Adipocyte (in vitro differentiated cells): Measurements from ENCODE around the gene CCDC88C.

Source experiments
- DNase-seq: peaks from one replicate; pipeline ENCODE4 v3.0.0-alpha.2; 2015; ENCODE audit warnings: low read depth
- H3K27me3 ChIP-seq: replicated peaks from 2 replicates; pipeline ENCODE4 v1.7.0; 2013; ENCODE audit warnings: mild to moderate bottlenecking, low read length, moderate library complexity; ENCODE audit not compliant: control insufficient read depth, insufficient read depth
- H3K36me3 ChIP-seq: 2 replicates; pipeline ENCODE4 v1.7.0; 2013; ENCODE audit warnings: low read length, mild to moderate bottlenecking, moderate library complexity; ENCODE audit not compliant: control insufficient read depth, insufficient read depth, severe bottlenecking
- H3K4me1 ChIP-seq: 2 replicates; pipeline ENCODE4 v1.7.0; 2013; ENCODE audit warnings: mild to moderate bottlenecking, low read length, moderate library complexity; ENCODE audit not compliant: control insufficient read depth, insufficient read depth
- H3K4me3 ChIP-seq: 2 replicates; pipeline ENCODE4 v1.7.0; 2013; ENCODE audit warnings: mild to moderate bottlenecking, low read length, moderate library complexity
- H3K9ac ChIP-seq: 2 replicates; pipeline ENCODE4 v1.7.0; 2013; ENCODE audit warnings: mild to moderate bottlenecking, low read length, moderate library complexity
- H3K9me3 ChIP-seq: 2 replicates; pipeline ENCODE4 v1.7.0; 2013; ENCODE audit warnings: mild to moderate bottlenecking, low read length, moderate library complexity; ENCODE audit not compliant: control insufficient read depth

The CCDC88C gene

DNA sequence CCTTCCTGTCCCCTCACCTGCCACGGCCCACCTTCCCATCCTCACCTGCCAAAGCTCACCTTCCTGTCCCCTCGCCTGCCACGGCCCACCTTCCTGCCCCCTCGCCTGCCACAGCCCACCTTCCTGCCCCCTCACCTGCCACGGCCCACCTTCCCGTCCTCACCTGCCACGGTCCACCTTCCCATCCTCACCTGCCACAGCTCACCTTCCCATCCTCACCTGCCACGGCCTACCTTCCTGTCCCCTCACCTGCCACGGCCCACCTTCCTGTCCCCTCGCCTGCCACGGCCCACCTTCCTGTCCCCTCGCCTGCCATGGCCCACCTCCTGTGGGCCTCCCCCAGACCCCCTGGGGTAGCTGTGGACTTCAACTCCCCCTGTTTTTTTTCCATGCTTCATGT is 124.3 kb downstream of the CCDC88C start:
- H3K4me1 ChIP-seq, result no peaks in the 10 kb centered on the region
- no peaks in the 10 kb centered on the region for H3K9me3 ChIP-seq
- no peak for DNase-seq
- H3K4me3 ChIP-seq, result no peak overlapping the region
- no peaks in the 10 kb centered on the region for H3K36me3 ChIP-seq
- peaks cover 36% of the 10 kb centered on the region for H3K27me3 ChIP-seq
- no peak overlapping the region for H3K9ac ChIP-seq

DNA sequence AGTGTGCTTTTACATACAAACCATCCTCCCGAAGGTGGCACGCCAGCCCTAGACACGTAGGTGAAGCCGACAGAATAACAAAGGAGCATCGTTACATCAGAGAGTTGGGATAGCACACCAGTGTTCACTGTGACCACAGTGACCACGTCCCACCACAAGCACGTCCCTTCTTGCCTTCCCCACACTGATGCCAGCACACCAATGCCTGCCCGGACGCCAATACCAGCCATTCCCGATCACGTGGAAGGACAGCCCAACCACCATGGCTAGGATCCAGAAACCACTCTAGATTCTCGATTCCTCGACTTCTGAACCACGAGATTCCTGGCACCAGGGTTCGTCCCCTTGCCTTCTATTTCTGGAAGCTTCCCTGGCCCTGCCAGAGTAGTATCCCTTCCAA is 125.1 kb downstream of the CCDC88C start:
- Histone ChIP-seq H3K4me1 (no peaks in the 10 kb centered on the region), H3K4me3 (no peak overlapping the region), H3K9me3 (no peaks in the 10 kb centered on the region), H3K27me3 (peaks cover 36% of the 10 kb centered on the region), H3K9ac (no peak overlapping the region), H3K36me3 (no peaks in the 10 kb centered on the region)
- no peak for DNase-seq

DNA sequence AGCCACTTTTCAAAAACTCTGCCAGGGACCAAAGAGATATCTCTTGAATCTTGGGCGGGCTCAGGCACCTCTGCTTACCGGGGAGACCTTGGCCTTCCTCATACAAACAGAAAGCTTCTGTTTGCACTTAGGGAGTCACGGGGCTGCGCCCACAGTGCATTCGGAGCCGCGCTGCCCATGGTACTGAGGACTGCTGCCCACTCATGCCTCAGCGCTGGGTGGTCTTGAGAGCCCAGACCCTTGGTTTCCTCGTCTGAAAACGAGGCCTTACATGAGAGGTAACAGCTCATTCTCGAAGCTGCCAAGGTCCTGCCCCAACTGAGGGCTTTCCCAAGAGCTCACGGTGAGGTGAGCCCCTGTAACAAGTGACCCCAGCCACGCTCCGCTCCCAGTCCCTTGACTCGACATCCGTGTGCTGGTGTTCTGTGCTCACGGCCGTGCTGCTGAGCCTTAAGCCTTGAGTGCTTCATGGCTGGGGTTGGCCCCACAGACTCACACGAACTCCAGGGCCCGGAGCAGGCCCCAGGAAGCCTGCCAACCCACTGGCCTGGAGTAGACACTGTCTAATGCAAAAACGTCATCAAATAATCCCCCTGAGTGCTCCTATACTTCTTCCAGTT is 125.7 kb downstream of the CCDC88C start:
- Histone ChIP-seq H3K4me3 (no peak overlapping the region), H3K27me3 (peaks cover 36% of the 10 kb centered on the region), H3K9me3 (no peaks in the 10 kb centered on the region), H3K36me3 (no peaks in the 10 kb centered on the region), H3K9ac (no peak overlapping the region), H3K4me1 (no peaks in the 10 kb centered on the region)
- DNase-seq, result no peak

DNA sequence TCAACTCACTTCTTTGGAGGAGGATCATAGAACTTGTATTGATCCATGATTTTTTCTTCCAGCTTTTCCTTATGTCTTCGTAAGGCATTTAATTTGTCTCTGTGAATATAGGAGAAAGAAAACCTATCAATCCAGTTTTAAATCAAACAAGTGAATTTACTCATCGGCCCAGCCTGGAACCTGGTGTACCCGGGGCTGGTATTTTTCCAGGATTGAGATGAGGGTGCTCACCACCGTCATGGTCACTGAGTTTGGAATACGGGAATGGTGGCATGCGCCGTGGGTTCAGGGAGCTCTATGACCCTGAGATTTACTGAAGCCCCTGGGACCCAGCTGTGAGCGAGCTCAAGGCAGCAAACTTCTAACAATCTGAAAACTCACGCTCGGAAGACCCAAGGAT is 126.6 kb downstream of the CCDC88C start:
- Histone ChIP-seq H3K36me3 (no peaks in the 10 kb centered on the region), H3K9me3 (no peaks in the 10 kb centered on the region), H3K4me1 (no peaks in the 10 kb centered on the region), H3K9ac (no peak overlapping the region), H3K27me3 (peaks cover 27% of the 10 kb centered on the region), H3K4me3 (no peak overlapping the region)
- no peak for DNase-seq

DNA sequence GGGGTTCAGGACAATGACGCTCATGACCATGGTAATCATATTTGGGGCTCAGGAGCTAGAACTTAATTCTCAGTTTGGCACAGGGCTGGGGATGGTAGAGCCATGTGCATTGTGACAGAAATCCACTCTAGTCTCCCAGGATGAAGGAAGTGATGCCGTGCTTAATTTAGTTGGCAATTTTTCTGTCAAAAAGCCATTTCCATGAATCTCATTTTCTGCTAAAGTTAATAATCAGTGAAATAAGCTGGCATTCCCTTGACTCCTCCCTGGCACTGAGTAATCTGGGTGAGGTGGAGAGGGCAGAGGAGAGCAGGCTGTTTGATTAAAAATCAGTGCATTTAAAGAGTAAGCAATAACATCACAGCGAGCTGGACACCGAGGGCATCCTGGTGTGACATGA is 128.2 kb downstream of the CCDC88C start:
- DNase-seq, result no peak
- Histone ChIP-seq H3K9me3 (no peaks in the 10 kb centered on the region), H3K36me3 (no peaks in the 10 kb centered on the region)

DNA sequence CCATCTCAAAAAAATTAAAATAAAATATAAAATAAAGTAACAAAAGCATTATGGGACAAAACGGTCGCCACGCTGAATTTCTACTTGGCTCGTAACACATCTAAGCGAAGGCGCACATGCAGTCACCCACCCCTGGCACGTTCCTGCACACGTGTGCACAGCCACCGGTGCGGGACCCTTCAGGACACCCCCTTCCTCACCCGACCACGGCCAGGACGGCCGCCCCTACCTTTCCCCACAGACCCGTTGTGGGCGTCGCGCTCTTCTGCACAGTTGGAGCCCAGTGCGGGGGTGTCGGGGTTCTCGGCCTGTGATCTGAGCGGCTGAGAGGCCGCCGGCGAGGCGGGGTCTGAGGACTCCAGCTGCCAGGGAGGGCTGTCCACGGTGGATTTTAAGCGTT is 128.7 kb downstream of the CCDC88C start:
- Histone ChIP-seq H3K36me3 (no peaks in the 10 kb centered on the region), H3K9me3 (no peaks in the 10 kb centered on the region), H3K27me3 (peaks cover 22% of the 10 kb centered on the region), H3K9ac (no peak overlapping the region), H3K4me3 (no peak overlapping the region), H3K4me1 (peaks cover 14% of the 10 kb centered on the region)
- no peak for DNase-seq

More for the DNA sequence above, 128.2 kb downstream of the CCDC88C start:
- H3K9ac ChIP-seq, result no peak overlapping the region
- peaks cover 22% of the 10 kb centered on the region for H3K27me3 ChIP-seq
- peaks cover 8% of the 10 kb centered on the region for H3K4me1 ChIP-seq
- H3K4me3 ChIP-seq, result no peak overlapping the region

DNA sequence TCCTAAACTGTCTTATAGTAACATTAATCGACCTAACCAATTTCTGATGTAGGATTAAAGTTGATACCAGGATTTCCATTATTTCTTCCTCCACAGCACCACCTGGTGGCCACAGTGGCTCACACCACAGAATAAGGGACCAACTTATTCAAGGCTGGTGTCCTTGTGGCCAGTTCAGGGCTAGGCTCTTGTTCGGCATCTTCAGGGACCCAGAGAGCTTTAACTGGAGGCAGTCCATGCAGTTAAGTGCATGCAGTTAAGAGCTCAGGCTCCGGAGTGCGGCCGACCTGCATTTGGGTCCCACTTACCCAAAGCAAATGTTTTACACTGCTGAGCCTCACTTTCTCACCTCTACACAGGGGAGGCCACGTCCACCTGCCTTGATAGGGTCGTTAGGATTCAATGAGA is 131.1 kb downstream of the CCDC88C start:
- peak; percentile 89 for DNase-seq
- Histone ChIP-seq H3K4me1 (peaks cover 20% of the 10 kb centered on the region), H3K9me3 (peaks cover 8% of the 10 kb centered on the region), H3K4me3 (no peak overlapping the region), H3K9ac (no peak overlapping the region), H3K27me3 (peaks cover 7% of the 10 kb centered on the region), H3K36me3 (no peaks in the 10 kb centered on the region)

DNA sequence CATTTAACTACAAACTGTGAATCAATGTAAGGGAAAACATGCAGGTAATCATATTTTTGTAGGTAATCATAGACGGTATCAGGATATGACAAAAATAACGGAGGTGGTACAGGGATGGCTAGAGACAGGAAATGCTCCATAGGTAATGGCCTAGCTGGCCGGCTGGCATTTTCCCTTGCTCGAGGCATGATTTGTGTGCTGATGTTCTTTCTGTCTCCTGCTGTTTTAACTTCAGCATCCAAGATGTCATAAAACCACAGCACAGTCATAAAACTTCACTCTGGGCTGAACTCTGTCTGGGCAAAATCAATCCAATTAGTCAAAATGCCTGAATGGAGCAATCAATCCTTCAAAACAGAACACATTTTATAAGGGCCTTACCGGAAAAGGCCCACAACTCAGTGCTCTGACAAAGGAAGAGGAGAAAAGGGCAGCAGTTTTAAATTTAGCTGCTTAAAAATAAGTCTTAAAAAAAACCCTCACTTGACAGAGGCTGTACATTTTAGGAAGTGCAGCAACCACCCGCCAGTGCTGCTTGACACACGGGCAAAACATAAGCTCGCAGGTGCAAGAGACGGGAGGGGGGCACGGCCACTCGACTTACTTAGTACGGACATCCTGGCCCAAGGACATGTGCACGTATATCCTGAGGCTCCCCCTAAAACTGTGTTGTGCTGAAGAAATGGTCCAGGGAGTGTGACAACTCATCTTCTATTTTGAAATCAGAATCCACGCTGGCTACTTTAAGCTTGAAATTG is 132.7 kb downstream of the CCDC88C start:
- Histone ChIP-seq H3K27me3 (no peaks in the 10 kb centered on the region), H3K36me3 (no peaks in the 10 kb centered on the region), H3K4me1 (peaks cover 20% of the 10 kb centered on the region), H3K9me3 (peaks cover 8% of the 10 kb centered on the region), H3K4me3 (no peak overlapping the region), H3K9ac (no peak overlapping the region)
- DNase-seq, result no peak

DNA sequence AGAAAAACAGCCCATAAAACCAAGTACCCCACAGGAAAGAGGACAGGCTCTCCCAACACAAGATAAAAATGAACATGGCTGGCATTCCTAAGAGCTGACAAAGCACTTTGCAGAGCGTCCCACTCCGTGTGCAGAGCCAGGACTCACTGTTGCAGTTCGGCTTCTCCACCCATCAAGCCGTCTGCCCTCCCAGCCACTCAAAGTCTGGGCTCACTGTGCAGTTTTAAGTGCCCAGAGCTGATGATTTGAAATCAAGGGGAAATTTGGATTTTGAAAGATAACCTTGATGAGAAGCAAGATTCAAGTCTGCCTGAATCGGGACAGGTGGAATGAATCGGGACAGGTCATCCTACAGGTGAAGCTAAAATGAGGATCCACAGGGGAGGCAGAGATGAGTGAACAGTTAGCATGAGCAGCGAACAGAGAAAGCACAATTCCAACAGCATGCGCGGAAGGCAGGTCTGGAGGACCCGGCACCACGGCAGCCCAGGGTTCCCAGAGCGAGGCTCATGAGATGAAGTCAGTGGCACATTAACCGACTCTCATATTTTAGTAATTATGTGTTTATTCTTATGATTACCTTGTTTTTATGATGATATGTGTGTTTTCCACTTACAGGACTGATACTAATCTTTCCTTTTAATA is 133.4 kb downstream of the CCDC88C start:
- peaks cover 20% of the 10 kb centered on the region for H3K4me1 ChIP-seq
- no peaks in the 10 kb centered on the region for H3K27me3 ChIP-seq
- H3K9ac ChIP-seq, result no peak overlapping the region
- DNase-seq, result peak; percentile 78
- no peak overlapping the region for H3K4me3 ChIP-seq
- H3K9me3 ChIP-seq, result peaks cover 8% of the 10 kb centered on the region
- H3K36me3 ChIP-seq, result no peaks in the 10 kb centered on the region

DNA sequence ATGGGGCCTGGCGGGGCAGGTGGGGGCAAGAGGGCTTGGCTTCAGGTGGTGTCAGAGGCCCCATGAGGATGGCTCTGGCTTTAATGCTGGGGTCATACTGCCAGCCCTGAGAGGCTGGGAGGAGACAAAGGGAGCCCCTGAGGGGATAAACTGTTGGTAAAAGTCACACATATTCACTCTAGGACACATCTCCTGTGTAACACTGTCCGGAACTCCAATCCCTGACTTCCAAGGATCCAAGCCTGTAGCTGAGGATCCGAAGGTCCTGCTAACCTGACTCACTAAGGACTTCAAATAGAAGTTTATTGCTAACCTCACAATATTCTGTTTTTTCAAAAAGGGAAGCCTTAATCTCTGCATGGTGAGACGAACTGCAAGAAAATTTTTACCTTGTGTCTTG is 134.0 kb downstream of the CCDC88C start:
- Histone ChIP-seq H3K4me1 (peaks cover 20% of the 10 kb centered on the region), H3K36me3 (no peaks in the 10 kb centered on the region), H3K9ac (peak overlapping the region; percentile 40), H3K9me3 (peaks cover 8% of the 10 kb centered on the region), H3K27me3 (no peaks in the 10 kb centered on the region), H3K4me3 (no peak overlapping the region)
- no peak for DNase-seq

DNA sequence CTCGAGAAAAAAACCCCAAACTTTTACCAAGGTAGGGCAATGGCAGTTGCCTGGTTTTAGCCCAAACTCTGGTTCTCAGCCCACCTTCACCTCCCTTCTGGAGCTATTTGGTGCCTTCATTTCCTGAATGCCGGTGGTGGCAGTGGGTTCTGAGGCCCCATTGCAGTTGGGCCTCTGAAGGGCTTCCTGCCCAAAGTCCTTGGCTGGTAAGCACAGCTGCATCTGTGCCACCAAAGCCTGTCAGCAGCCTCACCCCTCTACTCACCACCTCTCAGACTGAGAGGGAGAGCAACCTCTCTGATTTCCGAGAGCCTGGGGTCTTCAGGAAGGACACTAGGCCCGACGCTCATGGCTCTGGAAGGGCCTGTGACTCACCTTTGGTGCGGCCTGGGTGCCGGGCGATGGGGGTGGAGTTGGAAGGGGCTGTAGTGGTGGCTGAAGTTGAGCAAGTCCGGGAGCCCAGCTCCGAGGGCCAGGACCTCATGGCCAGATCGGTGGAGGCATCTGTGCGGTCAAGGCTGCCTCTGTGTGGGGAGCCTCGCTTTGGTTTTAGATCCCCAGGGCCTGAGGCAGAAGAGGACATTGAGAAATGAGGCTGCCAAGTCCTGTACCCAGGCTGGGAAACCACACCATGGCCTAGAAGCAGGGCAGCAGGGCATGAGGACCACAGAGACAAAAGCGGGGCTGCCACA is 134.5 kb downstream of the CCDC88C start:
- peaks cover under 1% of the 10 kb centered on the region for H3K27me3 ChIP-seq
- no peak overlapping the region for H3K4me3 ChIP-seq
- peaks cover 8% of the 10 kb centered on the region for H3K9me3 ChIP-seq
- no peak overlapping the region for H3K9ac ChIP-seq
- H3K36me3 ChIP-seq, result no peaks in the 10 kb centered on the region
- peaks cover 20% of the 10 kb centered on the region for H3K4me1 ChIP-seq
- DNase-seq, result no peak
